ENCODE results near the gene GALC. TPM values are rescaled to one million over a fixed set of nuclear protein-coding genes. Genes with fewer than 3 reads are reported as not detected.

Gene GALC
- total RNA-seq, 4 donors from 2014 or later: 41.2 to 82.9 (median 52.0) TPM

GRCh38 chr14:88013750-88014349 is 20.9 kb upstream of the GALC start:
- DNase-seq (ENCODE audit: low spot score in 2 of 2): peak; percentile 55 to 77
- TF ChIP-seq POLR2A (IDR thresholded peaks at IDR 0.05) (no peak), CTCF (IDR thresholded peaks at IDR 0.05) (peak; percentile 77 to 90 (median 85))

GRCh38 chr14:88012495-88012894 is 19.5 kb upstream of the GALC start:
- H3K27ac ChIP-seq: no peak overlapping the region
- TF ChIP-seq POLR2A (IDR thresholded peaks at IDR 0.05): no peak
- no peak overlapping the region for H3K4me3 ChIP-seq
- H3K9me3 ChIP-seq: no peaks in the 10 kb centered on the region
- 77 to 80% methylated on average over 5 of the region's 5 CpGs for WGBS, 2 donors
- no peak for DNase-seq (ENCODE audit: low spot score in 2 of 2)
- no peaks in the 10 kb centered on the region for H3K36me3 ChIP-seq
- peaks cover 0 to 4% (median 0%) of the 10 kb centered on the region in 4 donors for H3K4me1 ChIP-seq
- H3K27me3 ChIP-seq: no peaks in the 10 kb centered on the region

More at GRCh38 chr14:88013750-88014349, 20.9 kb upstream of the GALC start:
- H3K4me1 ChIP-seq: peaks cover 0 to 4% (median 0%) of the 10 kb centered on the region in 4 donors
- H3K27me3 ChIP-seq: no peaks in the 10 kb centered on the region
- no peaks in the 10 kb centered on the region for H3K36me3 ChIP-seq
- H3K9me3 ChIP-seq: no peaks in the 10 kb centered on the region
- 7 to 10% methylated on average over 7 of the region's 7 CpGs for WGBS, 2 donors
- no peak overlapping the region for H3K27ac ChIP-seq
- H3K4me3 ChIP-seq: no peak overlapping the region

- Histone ChIP-seq H3K27ac (no peak overlapping the region), H3K9me3 (no peaks in the 10 kb centered on the region), H3K4me3 (no peak overlapping the region), H3K36me3 (no peaks in the 10 kb centered on the region), H3K27me3 (no peaks in the 10 kb centered on the region), H3K4me1 (peaks cover 0 to 4% (median 0%) of the 10 kb centered on the region in 4 donors)
- DNase-seq (ENCODE audit: low spot score in 2 of 2): no peak
- TF ChIP-seq CTCF (IDR thresholded peaks at IDR 0.05): no peak
- no peak for TF ChIP-seq EP300 (IDR thresholded peaks at IDR 0.05)
- TF ChIP-seq POLR2A (IDR thresholded peaks at IDR 0.05): no peak
- WGBS, 2 donors: 36 to 42% methylated on average over 2 of the region's 2 CpGs
Measured at GRCh38 chr14:88010331-88010730, 17.3 kb upstream of the GALC start.

DNA sequence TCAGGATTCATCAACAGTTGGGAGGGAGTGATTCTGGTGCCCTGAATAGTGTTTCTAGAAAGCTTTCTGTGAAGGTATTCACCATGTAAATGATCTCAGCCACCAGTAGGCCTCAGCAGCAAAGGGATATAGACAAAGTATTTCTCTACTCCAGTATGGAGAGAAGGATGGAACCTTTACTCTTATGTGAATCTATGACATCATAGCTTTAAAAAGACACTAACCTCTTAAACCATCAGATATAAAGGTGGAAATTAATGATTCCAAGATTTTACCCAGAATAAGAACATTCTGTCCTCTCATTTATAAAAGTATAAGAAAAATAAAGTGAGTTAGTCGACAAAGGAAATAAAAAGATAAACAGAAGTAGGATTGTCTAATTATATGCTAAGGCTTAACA is 16.5 kb upstream of the GALC start:
- no peak overlapping the region for H3K4me3 ChIP-seq
- peaks cover 0 to 4% (median 0%) of the 10 kb centered on the region in 4 donors for H3K4me1 ChIP-seq
- 87 to 90% methylated on average over 1 of the region's 1 CpG for WGBS, 2 donors
- H3K27me3 ChIP-seq: no peaks in the 10 kb centered on the region
- H3K9me3 ChIP-seq: no peaks in the 10 kb centered on the region
- no peaks in the 10 kb centered on the region for H3K36me3 ChIP-seq
- DNase-seq (ENCODE audit: low spot score in 2 of 2): no peak
- no peak overlapping the region for H3K27ac ChIP-seq
- no peak for TF ChIP-seq POLR2A (IDR thresholded peaks at IDR 0.05)

DNA sequence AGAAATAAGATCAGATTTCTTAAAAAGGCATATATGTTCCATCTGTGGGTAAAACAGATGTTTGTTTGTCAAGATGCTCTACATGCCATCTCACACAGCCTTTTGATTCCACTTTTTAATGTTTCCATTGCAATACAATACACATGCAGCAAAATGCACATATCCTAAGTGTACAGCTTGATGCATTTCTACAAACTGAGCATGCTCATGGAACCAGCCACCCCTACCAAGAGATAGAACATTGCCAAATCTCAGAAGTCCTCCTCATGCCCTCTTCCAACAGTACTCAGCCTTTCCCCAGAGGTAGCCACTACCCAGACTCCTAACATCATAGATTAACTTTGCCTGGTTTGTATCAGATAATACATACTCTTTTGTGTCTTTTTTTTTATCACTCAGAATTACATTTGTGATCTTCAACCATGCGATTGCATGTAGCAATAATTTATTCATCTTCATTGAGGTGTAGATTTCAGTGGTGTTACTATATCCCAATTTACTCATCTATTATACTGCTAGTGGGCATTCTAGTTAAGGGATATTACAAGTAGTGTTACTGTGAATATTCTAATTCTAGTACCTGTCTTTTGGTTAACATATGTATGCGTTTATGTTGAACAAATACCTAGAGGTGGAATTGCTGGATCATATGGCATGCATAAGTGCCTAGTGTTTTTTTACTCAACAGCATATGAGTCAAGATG is 15.2 kb upstream of the GALC start:
- no peak overlapping the region for H3K4me3 ChIP-seq
- no peak for DNase-seq (ENCODE audit: low spot score in 2 of 2)
- no peak for TF ChIP-seq EP300 (IDR thresholded peaks at IDR 0.05)
- no peaks in the 10 kb centered on the region for H3K9me3 ChIP-seq
- 89 to 94% methylated on average over 2 of the region's 2 CpGs for WGBS, 2 donors
- no peaks in the 10 kb centered on the region for H3K4me1 ChIP-seq
- H3K36me3 ChIP-seq: no peaks in the 10 kb centered on the region
- H3K27ac ChIP-seq: no peak overlapping the region
- no peaks in the 10 kb centered on the region for H3K27me3 ChIP-seq

DNA sequence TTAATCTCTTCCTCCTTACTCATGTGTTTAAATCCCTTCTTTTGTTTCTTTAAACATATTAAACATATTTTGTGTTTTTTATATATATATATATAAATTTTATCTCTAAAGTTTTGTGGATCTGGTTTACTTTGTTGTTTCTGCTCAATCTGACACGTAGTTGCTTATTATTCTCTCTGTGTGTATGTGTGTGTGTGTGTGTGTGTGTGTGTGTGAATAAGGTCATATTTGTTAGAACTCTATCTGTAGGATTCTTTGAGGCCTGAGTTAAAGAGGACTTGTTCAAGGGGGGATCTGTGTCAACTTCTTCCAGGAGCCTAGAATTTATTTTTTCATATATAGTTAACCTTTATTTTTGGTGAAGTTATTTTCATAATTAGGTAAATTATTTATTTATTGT is 14.6 kb upstream of the GALC start:
- H3K4me1 ChIP-seq: no peaks in the 10 kb centered on the region
- DNase-seq (ENCODE audit: low spot score in 2 of 2): no peak
- H3K4me3 ChIP-seq: no peak overlapping the region
- TF ChIP-seq CTCF (IDR thresholded peaks at IDR 0.05): no peak
- TF ChIP-seq EP300 (IDR thresholded peaks at IDR 0.05): no peak
- TF ChIP-seq POLR2A (IDR thresholded peaks at IDR 0.05): no peak
- H3K27me3 ChIP-seq: no peaks in the 10 kb centered on the region
- H3K36me3 ChIP-seq: no peaks in the 10 kb centered on the region
- WGBS, 2 donors: 26 to 29% methylated on average over 1 of the region's 1 CpG
- no peaks in the 10 kb centered on the region for H3K9me3 ChIP-seq
- H3K27ac ChIP-seq: no peak overlapping the region
